22Rv1 (cell line): Measurements from ENCODE around the gene SLC66A2.

Source experiments
- ZFX ChIP-seq: fragments of 450-650 bp; IDR thresholded peaks from 2 replicates; pipeline ENCODE4 v1.6.1; 2017; ENCODE audit warnings: antibody characterized with exemption, borderline replicate concordance
- TF ChIP-seq, protein P1 (sequence below): fragments of 450-650 bp; IDR thresholded peaks from 2 replicates; pipeline ENCODE4 v1.5.1; 2017; ENCODE audit warnings: mild to moderate bottlenecking

DNA sequence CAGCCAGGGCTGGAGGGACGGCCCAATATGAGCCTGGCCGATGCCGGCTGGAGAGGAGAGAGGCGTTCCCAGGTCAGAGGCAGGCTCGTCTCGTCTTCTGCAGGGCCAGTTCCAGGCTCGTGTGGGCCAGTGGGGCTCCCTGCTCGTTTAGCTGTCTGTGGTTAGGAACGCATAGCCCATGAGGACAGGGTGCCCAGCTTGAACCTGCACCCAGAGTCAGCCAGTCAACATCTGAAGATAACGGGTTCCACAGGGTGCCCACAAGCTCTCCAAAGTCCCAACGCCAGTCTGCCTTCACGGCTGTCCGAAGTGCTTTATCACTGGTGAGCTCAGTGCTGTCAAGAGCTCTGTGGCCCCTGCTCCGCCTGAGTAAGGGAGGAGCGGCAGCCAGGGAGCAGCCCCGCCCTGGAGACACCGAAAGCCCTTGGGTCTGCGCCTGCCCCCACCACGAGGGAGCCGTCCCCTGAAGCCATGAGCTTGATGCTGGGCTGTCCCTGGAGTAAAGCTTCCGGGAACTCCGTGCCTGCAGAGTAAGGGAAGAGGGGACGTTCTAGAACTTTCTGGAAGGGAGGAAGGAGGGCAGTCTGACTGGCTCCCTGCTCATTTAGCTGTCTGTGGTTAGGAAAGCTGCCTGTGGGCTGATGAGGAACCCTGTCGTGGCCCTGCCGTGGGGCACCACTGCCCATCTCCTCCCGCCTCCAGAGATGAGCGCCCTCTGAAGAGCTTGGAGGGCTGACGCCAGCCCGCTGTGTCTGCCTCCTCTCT is 10.3 kb upstream of the SLC66A2 start:
- TF ChIP-seq, protein P1, sequence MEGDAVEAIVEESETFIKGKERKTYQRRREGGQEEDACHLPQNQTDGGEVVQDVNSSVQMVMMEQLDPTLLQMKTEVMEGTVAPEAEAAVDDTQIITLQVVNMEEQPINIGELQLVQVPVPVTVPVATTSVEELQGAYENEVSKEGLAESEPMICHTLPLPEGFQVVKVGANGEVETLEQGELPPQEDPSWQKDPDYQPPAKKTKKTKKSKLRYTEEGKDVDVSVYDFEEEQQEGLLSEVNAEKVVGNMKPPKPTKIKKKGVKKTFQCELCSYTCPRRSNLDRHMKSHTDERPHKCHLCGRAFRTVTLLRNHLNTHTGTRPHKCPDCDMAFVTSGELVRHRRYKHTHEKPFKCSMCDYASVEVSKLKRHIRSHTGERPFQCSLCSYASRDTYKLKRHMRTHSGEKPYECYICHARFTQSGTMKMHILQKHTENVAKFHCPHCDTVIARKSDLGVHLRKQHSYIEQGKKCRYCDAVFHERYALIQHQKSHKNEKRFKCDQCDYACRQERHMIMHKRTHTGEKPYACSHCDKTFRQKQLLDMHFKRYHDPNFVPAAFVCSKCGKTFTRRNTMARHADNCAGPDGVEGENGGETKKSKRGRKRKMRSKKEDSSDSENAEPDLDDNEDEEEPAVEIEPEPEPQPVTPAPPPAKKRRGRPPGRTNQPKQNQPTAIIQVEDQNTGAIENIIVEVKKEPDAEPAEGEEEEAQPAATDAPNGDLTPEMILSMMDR = no peak
- TF ChIP-seq ZFX = no peak
